Germinal center (tissue), 1 donor: Measurements from ENCODE around the gene ETS1.
A peak's percentile ranks its signal among the peaks of the same experiment; 100 is the strongest.

Experiments
- DNase-seq: peaks from one replicate; pipeline ENCODE4 v3.0.0; 2012; ENCODE audit warnings: mixed read lengths, low spot score

The ETS1 gene

GRCh38 chr11:128565881-128566280 is 21.5 kb downstream of the ETS1 start:
- DNase-seq, result no peak

DNA sequence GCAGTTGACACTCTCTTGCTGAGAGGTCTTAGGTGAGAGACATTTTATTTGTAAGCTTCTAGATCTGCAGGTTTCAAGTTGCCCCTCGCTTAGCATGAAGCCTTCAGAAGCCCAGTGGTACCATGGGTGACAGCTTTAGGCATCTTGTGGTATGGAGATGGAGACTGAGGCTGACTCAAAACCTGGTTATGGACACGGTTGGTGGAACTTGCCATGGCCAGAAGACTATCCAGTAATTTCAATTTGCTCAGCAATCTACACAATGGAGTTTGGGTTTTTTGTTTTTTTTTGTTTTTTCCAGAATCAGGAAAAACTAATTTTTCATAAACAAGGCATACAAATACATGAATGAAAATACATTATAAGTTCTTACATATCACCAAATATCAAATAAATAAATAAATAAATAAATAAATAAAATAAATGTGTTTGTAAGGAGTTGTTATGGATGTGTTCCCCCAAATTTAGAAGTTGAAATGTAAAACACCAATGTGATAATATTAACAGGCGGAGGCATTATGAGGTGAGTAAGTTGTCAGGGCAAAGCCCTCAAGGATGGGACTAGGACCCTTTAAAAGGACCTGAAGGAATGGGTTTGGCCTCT is 22.6 kb downstream of the ETS1 start:
- DNase-seq, result no peak

DNA sequence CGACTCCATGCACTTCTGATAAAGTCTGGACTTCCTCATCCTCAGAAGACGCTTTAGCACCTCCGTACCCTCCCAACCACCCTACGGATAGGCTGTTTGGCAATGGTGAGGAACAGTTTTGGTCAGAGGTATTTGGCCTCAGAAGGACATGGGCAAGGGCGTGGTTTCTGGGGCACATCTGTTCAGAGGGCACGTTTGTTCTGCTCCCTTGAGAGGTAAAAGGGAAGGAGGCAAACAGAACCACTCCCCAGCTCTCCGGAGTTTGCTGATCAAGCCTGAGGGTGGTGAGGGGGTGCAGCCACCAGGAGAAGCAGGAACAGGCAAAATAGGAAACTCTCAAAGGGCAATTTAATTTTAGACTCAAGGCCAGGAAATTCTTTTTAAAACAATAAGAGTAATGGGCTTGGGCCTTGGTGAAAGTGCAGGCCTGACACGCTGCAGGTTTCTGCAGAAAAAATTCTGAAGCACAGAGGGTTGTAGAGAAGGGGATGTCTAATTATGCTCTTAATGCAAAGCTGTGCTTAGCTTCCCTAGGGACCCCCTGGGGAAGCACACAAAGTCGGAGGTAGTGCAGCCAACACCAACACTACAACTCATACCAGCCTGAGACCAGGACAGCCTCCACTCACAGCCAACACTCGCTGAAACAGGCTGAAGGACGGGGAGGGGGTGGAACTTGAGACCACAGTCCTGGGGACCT is 23.3 kb downstream of the ETS1 start:
- DNase-seq, result peak; percentile 80

DNA sequence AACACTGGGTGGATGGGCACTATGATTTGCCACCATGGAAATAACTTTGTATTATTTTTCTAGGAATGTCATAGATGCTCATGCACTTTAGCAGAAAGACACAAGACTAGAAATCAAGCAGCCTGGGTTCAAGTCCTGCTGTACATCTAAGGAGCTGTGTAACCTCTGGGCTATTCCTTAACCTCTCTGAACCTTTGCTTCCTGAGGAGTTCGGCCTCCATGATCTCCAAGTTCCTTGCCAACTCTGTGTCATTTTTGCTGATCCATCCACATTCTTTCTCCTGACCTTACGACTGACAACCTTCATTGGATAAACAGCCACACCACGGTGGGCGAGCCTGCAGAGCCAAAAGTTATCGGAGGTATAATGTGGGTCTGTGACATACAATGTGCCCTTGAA is 24.1 kb downstream of the ETS1 start:
- no peak for DNase-seq

DNA sequence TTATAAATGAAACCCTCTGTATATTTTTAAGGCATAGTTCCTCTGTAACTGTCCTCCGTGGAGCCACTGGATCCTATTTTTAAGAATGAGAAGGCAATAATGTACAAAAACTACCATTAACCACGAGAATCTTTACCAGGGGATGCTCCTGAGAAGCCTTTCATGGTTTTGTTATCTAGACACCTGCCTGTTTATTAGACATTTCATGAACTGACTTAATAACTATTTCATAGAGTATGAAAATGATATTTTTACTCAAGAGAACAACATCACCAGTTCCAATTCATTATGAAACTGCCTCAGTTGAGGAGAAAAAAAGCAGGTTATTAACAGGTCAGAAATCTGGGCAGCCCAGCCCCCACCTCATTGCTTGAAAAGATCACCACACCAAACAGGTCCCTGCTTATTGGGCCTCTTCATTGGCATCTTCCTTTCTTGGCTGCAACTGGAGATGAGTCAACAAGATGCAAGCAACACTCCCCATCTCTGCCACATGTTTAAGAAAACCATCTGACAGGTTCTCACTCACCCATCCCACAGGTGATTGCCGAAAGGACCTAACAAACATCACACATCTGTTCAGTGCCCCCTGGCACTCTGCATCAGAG is 27.8 kb downstream of the ETS1 start:
- no peak for DNase-seq

- DNase-seq, result no peak
Observed at GRCh38 chr11:128555606-128556005, 31.8 kb downstream of the ETS1 start.

DNA sequence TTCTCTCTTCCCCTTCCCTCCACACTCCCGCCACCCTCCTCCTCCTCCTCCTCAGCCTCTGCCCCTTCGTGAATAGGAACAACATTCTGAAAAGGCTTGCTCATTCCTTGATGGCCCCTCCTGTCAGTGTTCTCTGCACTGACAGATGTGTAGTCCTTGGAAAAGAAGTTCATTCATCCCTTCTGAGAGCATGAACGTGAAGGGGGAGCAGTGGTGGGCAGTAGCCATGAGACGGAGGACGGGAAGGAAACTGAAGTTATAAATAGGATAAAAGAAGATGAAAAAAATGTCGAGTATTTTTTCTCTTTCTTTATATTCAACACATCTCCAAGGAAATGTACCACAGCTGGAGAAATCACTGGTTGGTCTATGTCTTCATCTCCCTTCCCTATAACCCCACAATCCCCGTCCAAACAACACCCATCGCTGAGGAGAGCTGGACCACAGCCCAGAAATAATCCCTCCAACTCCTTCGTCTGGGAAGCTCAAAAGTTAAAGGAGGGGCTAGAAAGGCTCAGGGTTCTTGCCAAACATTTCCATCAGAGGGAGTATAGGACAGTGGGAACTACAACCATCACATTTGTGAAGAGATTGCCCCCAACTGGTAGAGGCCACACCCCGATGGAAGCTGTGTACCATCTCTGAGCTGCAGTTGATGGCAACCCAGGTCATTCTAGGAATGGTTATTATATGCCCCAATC is 33.5 kb downstream of the ETS1 start:
- DNase-seq, result no peak

DNA sequence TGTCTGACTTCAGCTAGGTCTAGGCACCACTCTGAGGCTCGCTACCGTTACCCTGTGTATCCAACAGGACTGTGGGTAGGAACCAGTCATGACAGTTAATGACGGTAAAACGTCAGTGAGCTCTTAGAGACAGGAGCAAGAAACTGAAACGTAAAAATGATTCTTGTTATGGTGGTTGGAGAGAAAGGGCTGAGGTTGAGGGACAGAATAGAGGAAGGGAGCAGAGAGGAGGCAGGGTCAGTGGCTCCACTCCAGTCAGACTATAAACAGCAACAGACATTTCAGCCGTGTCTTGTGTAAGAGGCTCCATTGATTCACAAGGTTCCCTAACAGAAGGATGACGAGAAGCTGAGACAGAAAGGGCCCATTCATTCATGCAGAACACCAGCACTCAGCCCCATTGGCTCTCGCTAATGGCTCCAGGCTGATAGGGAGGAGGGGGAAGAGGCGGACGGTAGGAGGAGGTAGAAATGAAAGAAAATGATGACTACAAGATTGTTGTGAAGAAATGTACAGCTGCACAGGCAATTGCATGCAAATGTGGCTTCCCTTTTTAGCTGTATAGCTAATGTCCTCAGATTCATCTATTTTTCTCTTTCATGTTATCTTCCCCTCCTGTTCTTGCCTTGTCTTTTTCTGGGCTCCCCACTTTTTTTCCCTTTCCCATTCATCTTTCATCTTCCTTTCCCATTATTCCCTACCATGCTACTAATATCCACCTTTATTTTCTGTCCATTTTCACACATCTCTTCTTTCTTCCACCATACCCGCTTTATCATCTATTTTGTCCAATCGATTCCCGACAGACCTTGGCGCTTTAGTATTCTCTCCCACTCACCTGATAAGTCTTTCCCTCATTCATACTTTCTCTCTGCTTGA is 34.3 kb downstream of the ETS1 start:
- peak; percentile 92 for DNase-seq

DNA sequence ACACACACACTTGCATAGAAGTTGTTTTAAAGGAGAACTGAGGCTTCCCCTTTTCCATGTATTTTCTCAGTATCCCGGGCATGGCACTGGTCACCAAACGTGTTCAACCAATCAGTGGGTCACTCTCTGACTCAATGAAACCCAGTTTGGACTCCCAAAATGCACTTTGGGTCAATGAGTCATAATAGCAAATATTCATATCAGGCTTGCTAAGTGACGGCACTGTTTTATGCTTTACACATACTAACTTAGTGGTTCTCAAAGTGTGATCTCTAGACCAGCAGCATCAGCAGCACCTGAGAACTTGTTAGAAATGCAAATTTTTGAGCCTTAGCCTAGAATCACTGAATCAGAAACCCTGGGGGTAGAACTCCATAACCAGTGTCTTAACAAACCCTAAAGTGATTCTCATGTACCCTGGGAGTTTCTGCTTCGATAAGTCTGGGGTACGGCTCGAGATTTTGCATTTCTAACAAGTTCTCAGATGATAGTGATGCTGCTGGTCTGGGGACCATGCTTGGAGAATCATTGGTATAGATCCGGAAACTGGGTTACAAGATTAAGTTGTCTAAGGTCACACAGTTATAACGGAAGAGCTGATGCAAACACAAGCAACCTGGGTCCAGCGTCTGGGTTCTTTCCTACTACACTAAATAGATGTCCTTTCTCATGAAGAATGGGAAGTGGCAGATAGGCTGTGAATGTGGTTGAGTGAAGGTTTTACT is 35.6 kb downstream of the ETS1 start:
- DNase-seq, result peak; percentile 69

DNA sequence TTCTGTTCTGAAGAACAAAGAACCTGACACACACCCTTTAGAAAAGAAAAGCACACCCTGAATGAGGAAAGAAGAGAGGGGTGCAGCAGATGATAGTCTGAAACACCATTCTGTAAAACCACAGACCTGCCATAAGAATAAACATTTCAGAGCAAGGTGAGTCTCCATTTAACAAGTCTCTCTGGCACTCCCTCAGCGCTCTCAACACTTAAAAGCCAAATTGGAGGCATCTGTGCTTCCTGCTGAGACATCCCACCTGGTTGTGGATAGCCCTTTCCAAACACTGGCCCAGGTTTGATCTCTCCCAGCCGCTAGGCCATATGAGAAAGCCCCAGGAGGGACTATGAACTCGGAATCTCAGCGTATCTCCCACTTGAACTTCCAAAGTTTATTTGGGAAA is 36.3 kb downstream of the ETS1 start:
- DNase-seq, result no peak

GRCh38 chr11:128550261-128550821 is 37.0 kb downstream of the ETS1 start:
- DNase-seq, result no peak

DNA sequence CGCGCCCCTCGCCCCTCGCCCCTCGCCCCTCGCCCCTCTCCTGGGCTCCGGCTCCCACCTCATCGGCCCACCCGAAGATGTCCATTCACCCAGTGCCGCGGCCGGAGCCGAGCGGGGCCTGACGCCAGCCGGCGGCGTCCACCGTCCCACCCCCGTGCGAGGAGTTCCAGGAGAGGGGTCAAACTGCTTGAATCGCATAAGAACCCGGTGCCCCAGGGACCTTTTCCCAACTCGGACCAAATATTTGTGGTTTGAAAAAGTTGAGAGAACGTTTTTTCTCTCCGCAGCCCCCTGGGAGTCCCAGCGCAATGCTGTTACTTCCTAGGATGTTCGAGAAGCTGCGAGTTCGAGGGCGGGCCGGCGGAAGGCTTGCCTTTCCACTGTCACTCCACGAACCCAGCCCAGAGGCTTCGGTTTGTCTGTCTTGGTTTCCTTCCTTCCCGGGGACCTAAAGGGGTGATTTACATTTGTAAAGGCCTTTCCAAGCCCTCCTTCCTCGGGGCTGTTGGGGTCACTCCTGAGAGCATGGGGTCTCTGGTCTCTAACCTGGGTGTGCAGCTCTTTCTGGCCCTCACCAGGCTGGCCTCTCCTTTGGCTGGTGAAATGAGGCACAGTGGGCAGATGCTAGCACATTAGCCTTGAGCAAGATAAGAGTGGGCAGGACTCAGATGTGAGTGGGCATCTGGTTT is 38.0 kb downstream of the ETS1 start:
- DNase-seq, result no peak

DNA sequence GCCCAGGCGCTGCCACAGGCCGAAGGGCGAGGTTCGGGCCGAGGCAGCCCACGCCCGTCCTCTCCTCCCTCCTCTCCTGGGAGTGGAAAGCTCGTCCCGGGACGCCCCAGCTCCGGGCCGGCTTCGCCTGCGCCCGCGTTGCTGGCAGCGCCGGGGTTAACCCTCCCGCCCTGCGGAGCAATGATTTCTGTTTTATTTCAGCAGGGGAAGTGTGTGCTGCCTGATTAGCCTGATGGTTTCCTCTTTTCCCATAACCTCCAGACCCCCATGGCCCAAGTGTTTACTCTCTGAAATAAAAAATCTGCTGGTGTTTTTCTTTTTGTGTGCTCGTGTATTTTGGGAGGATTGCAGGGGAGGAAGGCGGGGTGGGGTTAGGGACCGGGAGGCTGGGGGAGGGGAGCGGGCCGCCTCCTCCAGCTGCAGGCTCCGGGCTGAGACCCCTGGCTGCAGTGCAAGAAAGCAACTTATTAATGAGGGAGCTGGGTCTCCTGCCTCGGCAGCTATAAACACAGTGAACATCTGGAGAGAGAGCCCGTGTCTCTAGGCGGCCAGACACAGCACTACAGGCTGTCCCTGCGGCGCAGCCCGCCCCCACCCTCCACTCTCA is 38.6 kb downstream of the ETS1 start:
- DNase-seq, result peak; percentile 50

DNA sequence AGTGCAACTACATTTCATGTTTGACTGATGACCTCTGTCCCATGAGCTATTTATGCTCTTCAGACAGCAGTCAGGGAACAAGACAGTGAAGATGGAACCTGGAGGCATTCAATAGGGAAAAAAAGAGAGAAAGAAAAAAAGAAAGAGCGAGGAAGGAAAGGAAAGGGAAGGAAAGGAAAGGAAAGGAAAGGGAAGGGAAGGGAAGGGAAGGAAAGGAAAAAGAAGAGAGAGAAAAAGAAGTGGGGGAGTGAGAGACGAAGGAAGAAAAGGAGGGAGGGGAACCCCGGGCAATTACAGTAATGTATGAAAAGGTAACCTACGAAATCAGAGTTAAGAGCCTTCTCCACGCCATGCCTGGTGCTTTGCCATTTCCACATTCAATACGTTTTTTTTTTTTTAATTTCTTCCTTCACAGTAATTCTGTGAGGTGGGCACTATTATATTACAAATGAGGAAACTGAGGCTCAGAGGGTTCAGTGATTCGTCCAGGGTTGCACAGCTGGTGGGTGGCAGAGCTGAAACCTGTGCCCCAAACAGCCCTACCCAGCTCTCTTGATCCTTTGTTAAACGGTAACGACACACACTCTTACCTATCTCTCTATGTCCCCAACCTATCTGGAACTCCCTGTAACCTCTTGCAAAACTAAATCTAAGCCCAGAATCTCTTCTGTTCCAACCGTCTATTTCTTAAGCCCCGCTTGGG is 39.3 kb downstream of the ETS1 start:
- no peak for DNase-seq

DNA sequence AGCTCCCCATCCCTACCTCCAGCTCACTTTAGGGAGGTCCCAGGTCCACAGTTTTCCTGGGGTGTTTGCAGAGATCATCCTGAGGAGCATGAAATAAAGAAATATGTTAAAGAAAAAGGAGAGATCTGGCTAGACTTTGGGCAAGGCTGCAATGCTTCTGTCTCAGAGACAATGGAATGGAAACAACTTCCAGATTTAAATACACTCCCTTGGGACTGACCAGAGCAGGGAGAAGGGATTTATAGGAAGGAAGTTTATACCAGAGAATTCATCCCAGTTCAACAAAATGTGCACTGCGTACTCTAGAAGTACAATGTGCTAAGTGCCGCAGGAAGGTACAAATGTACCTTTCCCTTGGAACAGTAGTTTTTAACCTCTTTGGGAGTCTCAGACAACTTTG is 40.4 kb downstream of the ETS1 start:
- DNase-seq, result no peak

DNA sequence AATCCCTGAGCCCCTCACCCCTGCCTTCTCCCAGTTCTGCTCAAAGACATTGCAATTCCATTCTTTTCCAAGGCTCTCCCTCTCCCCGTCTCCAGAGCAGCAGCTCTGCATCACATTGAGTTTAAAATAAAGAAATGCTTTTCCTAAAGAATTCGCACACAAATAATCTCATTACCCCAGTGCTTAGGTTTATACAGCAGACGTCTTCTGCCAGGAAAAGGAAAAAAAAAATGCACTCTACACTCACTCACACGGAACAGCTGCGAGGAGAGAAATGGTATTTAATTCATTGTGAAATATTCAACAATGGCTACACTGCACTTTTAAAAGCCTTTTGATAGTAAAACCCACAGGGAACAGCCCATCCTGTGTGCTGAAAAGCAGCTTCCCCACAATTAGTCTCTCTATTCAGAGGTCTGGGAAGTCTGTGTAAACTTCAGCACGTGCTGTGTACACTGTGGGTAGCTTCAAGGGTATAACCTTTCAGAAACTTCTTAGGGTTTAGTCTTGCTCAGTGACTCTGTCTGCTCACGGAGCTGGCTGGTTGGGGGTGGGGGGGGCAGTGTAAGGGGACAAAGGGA is 42.8 kb downstream of the ETS1 start:
- DNase-seq, result no peak

DNA sequence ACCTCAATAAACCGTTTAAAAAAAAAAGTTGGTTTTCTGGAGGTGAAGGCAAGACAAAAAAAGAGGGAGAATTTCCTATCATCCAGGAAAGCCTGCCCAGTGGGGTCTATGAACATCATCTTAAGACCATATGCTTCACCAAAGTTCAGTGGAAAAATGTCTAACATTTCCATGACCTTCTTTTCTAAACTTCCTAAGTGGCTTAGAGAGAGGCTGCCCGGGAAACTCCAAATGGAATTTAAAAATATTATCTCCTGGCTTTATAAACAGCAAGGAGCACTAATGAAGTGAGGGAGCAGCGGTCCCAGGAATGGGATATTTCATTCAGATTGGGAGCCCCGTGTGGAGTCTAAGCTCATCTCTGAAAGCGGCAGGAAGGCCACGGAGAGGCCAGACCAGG is 46.9 kb downstream of the ETS1 start:
- DNase-seq, result no peak

DNA sequence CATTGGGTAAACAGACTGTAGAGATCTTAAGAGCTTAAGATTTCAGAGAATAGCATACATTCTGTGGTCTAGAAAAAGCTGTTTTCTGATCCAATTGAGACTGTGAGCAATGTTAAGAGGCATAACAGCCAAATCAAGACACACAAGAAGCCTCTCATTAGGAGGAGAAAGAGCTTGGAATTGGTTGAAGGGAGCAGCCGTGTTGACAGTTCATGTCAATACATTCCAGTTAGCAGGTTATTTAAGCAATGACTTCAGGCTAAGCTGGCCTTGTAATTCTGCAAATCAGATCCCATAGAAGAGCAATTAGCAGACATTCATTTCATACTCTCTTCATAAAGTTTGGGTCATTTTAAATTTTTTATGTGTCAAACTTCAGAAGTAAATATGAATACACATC is 50.9 kb downstream of the ETS1 start:
- no peak for DNase-seq
